Measurements from ENCODE around the gene FAM120B.
"Not testable (repeated sequence)": the region's sequence is repeated elsewhere in the genome, so short reads cannot be mapped to it uniquely, and the experiment has no call there.

The FAM120B gene

GRCh38 chr6:170262489-170263088 is 44.0 kb upstream of the FAM120B start:
- Histone ChIP-seq H3K27ac (replicated peaks) (no peak overlapping the region), H3K4me3 (replicated peaks; ENCODE audit: insufficient read depth, low read length) (no peak overlapping the region), H3K27me3 (ENCODE audit: insufficient read depth, poor library complexity, severe bottlenecking) (peaks cover 3% of the 10 kb centered on the region)

DNA sequence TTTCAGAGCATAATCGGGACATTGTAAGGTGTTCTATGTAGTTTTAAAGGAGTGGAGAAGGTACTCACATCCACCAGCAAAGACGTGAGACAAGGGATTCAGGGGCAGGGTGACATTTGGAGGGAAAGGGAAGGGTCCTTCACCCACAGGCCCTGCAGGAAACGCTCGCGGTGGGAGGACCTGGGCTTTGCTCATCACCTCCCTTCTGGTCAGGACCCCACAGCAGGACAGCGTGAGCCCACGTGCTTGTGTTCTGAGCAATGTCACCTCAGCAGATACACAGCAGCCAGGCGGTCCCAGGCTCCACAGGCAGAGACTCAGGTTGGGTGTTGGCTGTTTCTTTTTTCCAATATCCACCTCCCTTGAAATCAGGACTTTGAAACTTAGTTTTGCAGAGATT is 43.1 kb upstream of the FAM120B start:
- Histone ChIP-seq H3K27ac (replicated peaks) (no peak overlapping the region), H3K4me3 (replicated peaks; ENCODE audit: insufficient read depth, low read length) (no peak overlapping the region), H3K27me3 (ENCODE audit: insufficient read depth, poor library complexity, severe bottlenecking) (peaks cover 3% of the 10 kb centered on the region)
- no peak for TF ChIP-seq REST (IDR thresholded peaks at IDR 0.05; ENCODE audit: insufficient replicate concordance, low read depth)
- TF ChIP-seq SPI1 (IDR thresholded peaks at IDR 0.05; ENCODE audit: borderline replicate concordance, low read depth), result no peak
- TF ChIP-seq POLR2AphosphoS5 (IDR thresholded peaks at IDR 0.05; ENCODE audit: low read depth), result no peak
- no peak for TF ChIP-seq GABPA (IDR thresholded peaks at IDR 0.05; ENCODE audit: low read depth)
- TF ChIP-seq, protein P1, sequence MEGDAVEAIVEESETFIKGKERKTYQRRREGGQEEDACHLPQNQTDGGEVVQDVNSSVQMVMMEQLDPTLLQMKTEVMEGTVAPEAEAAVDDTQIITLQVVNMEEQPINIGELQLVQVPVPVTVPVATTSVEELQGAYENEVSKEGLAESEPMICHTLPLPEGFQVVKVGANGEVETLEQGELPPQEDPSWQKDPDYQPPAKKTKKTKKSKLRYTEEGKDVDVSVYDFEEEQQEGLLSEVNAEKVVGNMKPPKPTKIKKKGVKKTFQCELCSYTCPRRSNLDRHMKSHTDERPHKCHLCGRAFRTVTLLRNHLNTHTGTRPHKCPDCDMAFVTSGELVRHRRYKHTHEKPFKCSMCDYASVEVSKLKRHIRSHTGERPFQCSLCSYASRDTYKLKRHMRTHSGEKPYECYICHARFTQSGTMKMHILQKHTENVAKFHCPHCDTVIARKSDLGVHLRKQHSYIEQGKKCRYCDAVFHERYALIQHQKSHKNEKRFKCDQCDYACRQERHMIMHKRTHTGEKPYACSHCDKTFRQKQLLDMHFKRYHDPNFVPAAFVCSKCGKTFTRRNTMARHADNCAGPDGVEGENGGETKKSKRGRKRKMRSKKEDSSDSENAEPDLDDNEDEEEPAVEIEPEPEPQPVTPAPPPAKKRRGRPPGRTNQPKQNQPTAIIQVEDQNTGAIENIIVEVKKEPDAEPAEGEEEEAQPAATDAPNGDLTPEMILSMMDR (IDR thresholded peaks at IDR 0.05; ENCODE audit: insufficient read depth, low read length), result no peak
- no peak for DNase-seq (ENCODE audit: low read depth in 1 of 2, low spot score in 1 of 2)

More at GRCh38 chr6:170262489-170263088, 44.0 kb upstream of the FAM120B start:
- no peak for DNase-seq (ENCODE audit: low read depth in 1 of 2, low spot score in 1 of 2)
- TF ChIP-seq REST (IDR thresholded peaks at IDR 0.05; ENCODE audit: insufficient replicate concordance, low read depth) (no peak), GABPA (IDR thresholded peaks at IDR 0.05; ENCODE audit: low read depth) (no peak), POLR2AphosphoS5 (IDR thresholded peaks at IDR 0.05; ENCODE audit: low read depth) (no peak), SPI1 (IDR thresholded peaks at IDR 0.05; ENCODE audit: borderline replicate concordance, low read depth) (no peak)
- TF ChIP-seq, protein P1 (IDR thresholded peaks at IDR 0.05; ENCODE audit: insufficient read depth, low read length), result no peak

- no peak for TF ChIP-seq SPI1 (IDR thresholded peaks at IDR 0.05; ENCODE audit: borderline replicate concordance, low read depth)
- TF ChIP-seq, protein P1 (IDR thresholded peaks at IDR 0.05; ENCODE audit: insufficient read depth, low read length), result no peak
- TF ChIP-seq REST (IDR thresholded peaks at IDR 0.05; ENCODE audit: insufficient replicate concordance, low read depth), result no peak
- no peak for TF ChIP-seq POLR2AphosphoS5 (IDR thresholded peaks at IDR 0.05; ENCODE audit: low read depth)
- no peak for TF ChIP-seq GABPA (IDR thresholded peaks at IDR 0.05; ENCODE audit: low read depth)
- no peak for DNase-seq (ENCODE audit: low read depth in 1 of 2, low spot score in 1 of 2)
- Histone ChIP-seq H3K4me3 (replicated peaks; ENCODE audit: insufficient read depth, low read length) (no peak overlapping the region), H3K27ac (replicated peaks) (no peak overlapping the region), H3K27me3 (ENCODE audit: insufficient read depth, poor library complexity, severe bottlenecking) (peaks cover 3% of the 10 kb centered on the region)
Measured at GRCh38 chr6:170264086-170264485, 42.5 kb upstream of the FAM120B start.

DNA sequence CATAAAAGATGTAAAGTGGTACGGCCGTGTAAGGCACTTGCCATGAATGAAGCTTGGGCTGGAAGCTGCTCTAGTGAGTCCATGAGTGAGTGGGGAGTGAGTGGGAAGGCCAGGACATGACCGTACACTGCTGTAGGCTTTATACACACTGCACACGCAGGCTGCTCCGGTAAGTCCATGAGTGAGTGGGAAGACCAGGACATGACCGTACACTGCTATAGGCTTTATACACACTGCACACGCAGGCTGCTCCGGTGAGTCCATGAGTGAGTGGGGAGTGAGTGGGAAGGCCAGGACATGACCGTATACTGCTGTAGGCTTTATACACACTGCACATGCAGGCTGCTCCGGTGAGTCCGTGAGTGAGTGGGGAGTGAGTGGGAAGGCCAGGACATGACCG is 41.9 kb upstream of the FAM120B start:
- H3K4me3 ChIP-seq (replicated peaks; ENCODE audit: insufficient read depth, low read length); DNase-seq (ENCODE audit: low read depth in 1 of 2, low spot score in 1 of 2); H3K27me3 ChIP-seq (ENCODE audit: insufficient read depth, poor library complexity, severe bottlenecking); H3K27ac ChIP-seq (replicated peaks): not testable (repeated sequence)

Data from HL-60 (cell line).